Measurements from ENCODE around the gene CGB8. TPM values are rescaled to one million over a fixed set of nuclear protein-coding genes. Genes with fewer than 3 reads are reported as not detected.
"Not testable (repeated sequence)": the region's sequence is repeated elsewhere in the genome, so short reads cannot be mapped to it uniquely, and the experiment has no call there.

Gene CGB8
- total and polyA plus RNA-seq, 2 of the 4 experiments (the other 2 are of a cell fraction), result 0.48 TPM; not detected in 1

DNA sequence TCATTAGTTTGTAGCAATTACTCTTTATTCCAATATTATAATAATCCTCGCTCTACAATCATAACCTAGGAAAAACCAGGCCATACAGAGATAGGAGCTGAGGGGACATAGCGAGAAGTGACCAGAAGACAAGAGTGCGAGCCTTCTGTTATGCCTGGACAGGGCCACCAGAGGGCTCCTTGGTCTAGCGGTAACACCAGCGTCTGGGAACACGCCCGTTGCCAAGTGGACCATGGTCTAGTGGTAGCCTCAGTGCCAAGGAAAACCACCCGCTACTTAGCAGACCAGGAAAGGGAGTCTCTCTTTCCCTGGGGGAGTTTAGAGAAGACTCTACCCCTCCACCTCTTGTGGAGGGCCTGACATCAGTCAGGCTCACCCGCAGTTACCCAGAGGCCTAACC is 26.0 kb upstream of the CGB8 start:
- H2AK9ac ChIP-seq (replicated peaks; ENCODE audit: low read depth, low read length, poor library complexity); H3K23ac ChIP-seq (ENCODE audit: low read depth, low read length); H3K4ac ChIP-seq (ENCODE audit: low read depth, low read length); H3K14ac ChIP-seq (replicated peaks; ENCODE audit: low read depth, low read length); POLR2A ChIA-PET (ENCODE audit: unreplicated experiment); H2BK20ac ChIP-seq (ENCODE audit: low read depth, low read length); H3K4me3 ChIP-seq (ENCODE audit: insufficient read depth, low read depth, low read length); H3K18ac ChIP-seq (ENCODE audit: low read depth, low read length); H3K56ac ChIP-seq (ENCODE audit: extremely low read depth, insufficient read depth, low read length); H2AK5ac ChIP-seq (ENCODE audit: low read depth, low read length); ATAC-seq (ENCODE audit: low read depth); BruUV-seq (replicated peaks); H2BK120ac ChIP-seq (ENCODE audit: low read depth, low read length); in situ Hi-C loops (cut with MboI; ENCODE audit: low sequenced_read_pairs); H3K9ac ChIP-seq (ENCODE audit: low read depth, low read length); H4K8ac ChIP-seq (ENCODE audit: low read depth in 2 of 2, low read length in 2 of 2); H4K20me1 ChIP-seq (ENCODE audit: insufficient read depth, low read length); H4K91ac ChIP-seq (ENCODE audit: insufficient read depth, low read depth, low read length); H2BK15ac ChIP-seq (ENCODE audit: low read depth, low read length); H3K4me1 ChIP-seq (ENCODE audit: control insufficient read depth, insufficient read depth, low read length); dilution Hi-C loops (cut with HindIII; ENCODE audit: low sequenced_read_pairs, unreplicated experiment); H2BK5ac ChIP-seq (ENCODE audit: low read depth, low read length, poor library complexity, severe bottlenecking); H3K27ac ChIP-seq (ENCODE audit: insufficient read depth, low read length); H3K4me2 ChIP-seq (ENCODE audit: low read depth, low read length); H4K5ac ChIP-seq (ENCODE audit: low read depth, low read length); H3K79me1 ChIP-seq (ENCODE audit: low read depth in 1 of 2, low read length in 2 of 2); H2AFZ ChIP-seq (replicated peaks; ENCODE audit: low read length, poor library complexity); H3K9me1 ChIP-seq (ENCODE audit: insufficient read depth, low read length); H3K36me3 ChIP-seq (ENCODE audit: control insufficient read depth, insufficient read depth, low read length): not testable (repeated sequence)
- WGBS, 2 experiments (ENCODE audit: extremely low coverage in 2 of 2, insufficient read length in 1 of 2), result no CpG with 5 or more reads among the region's 9 CpGs
- peak; percentile 51 for DNase-seq
- Histone ChIP-seq H3K9me3 (ENCODE audit: control insufficient read depth, insufficient read depth, low read length) (peaks cover 13% of the 10 kb centered on the region), H3K27me3 (ENCODE audit: control insufficient read depth, insufficient read depth, low read length) (peaks cover 32% of the 10 kb centered on the region)
- TF ChIP-seq RAD21 (IDR thresholded peaks at IDR 0.05; ENCODE audit: low read length) (peak; percentile 52), SMC3 (IDR thresholded peaks at IDR 0.05; ENCODE audit: low read depth, low read length) (peak; percentile 51)
- TF ChIP-seq, protein P1, sequence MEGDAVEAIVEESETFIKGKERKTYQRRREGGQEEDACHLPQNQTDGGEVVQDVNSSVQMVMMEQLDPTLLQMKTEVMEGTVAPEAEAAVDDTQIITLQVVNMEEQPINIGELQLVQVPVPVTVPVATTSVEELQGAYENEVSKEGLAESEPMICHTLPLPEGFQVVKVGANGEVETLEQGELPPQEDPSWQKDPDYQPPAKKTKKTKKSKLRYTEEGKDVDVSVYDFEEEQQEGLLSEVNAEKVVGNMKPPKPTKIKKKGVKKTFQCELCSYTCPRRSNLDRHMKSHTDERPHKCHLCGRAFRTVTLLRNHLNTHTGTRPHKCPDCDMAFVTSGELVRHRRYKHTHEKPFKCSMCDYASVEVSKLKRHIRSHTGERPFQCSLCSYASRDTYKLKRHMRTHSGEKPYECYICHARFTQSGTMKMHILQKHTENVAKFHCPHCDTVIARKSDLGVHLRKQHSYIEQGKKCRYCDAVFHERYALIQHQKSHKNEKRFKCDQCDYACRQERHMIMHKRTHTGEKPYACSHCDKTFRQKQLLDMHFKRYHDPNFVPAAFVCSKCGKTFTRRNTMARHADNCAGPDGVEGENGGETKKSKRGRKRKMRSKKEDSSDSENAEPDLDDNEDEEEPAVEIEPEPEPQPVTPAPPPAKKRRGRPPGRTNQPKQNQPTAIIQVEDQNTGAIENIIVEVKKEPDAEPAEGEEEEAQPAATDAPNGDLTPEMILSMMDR (conservative IDR thresholded peaks at IDR 0.05; ENCODE audit: low read depth, low read length), result peak; percentile 58
- CTCF ChIA-PET, result interaction anchor here (0.8 to 1.8 kb wide), 4 partner anchors 8 to 82 kb away, joined by 3 to 4 read pairs (median 4); partner anchors contain the start of genes CGB7, GYS1, NTF4 and RUVBL2
- intact Hi-C loops (cut with micrococcal nuclease), result loop anchor here (1.0 to 5.0 kb wide), 2 partner anchors 70 to 83 kb away; partner anchors contain the start of genes GYS1 and RUVBL2

Data from IMR-90 (cell line).